Mesodermal cell (in vitro differentiated cells): ENCODE results near the gene PERP.
"Not testable (repeated sequence)": the region's sequence is repeated elsewhere in the genome, so short reads cannot be mapped to it uniquely, and the experiment has no call there.

ENCODE experiments used
- H3K27ac ChIP-seq: 2 replicates; pipeline ENCODE4 v1.7.0; 2013; ENCODE audit warnings: mild to moderate bottlenecking, low read depth, low read length, moderate library complexity; ENCODE audit not compliant: severe bottlenecking
- H3K36me3 ChIP-seq: 2 replicates; pipeline ENCODE4 v1.7.1; 2013; ENCODE audit warnings: mild to moderate bottlenecking, low read length, moderate library complexity; ENCODE audit not compliant: control insufficient read depth, insufficient read depth
- H3K4me1 ChIP-seq: one replicate; pipeline ENCODE4 v1.7.1; 2013; ENCODE audit warnings: mild to moderate bottlenecking, low read length; ENCODE audit not compliant: insufficient read depth, control insufficient read depth, poor library complexity, severe bottlenecking
- H3K4me3 ChIP-seq: 2 replicates; pipeline ENCODE4 v1.7.0; 2013; ENCODE audit warnings: low read length, control low read depth, mild to moderate bottlenecking; ENCODE audit not compliant: insufficient read depth, poor library complexity, severe bottlenecking; ENCODE audit errors: extremely low read depth
- H3K9me3 ChIP-seq: 2 replicates; pipeline ENCODE4 v1.7.1; 2013; ENCODE audit warnings: mild to moderate bottlenecking, low read length, moderate library complexity; ENCODE audit not compliant: control insufficient read depth
- WGBS, 2 experiments: methylation state at CpG; one replicate each; pipeline ENCODE4 v1.1.5; 2013; ENCODE audit warnings: missing lambda C conversion rate in 2 of 2; ENCODE audit not compliant: insufficient coverage in 2 of 2; 5-methylcytosine and 5-hydroxymethylcytosine counted together

PERP gene

DNA sequence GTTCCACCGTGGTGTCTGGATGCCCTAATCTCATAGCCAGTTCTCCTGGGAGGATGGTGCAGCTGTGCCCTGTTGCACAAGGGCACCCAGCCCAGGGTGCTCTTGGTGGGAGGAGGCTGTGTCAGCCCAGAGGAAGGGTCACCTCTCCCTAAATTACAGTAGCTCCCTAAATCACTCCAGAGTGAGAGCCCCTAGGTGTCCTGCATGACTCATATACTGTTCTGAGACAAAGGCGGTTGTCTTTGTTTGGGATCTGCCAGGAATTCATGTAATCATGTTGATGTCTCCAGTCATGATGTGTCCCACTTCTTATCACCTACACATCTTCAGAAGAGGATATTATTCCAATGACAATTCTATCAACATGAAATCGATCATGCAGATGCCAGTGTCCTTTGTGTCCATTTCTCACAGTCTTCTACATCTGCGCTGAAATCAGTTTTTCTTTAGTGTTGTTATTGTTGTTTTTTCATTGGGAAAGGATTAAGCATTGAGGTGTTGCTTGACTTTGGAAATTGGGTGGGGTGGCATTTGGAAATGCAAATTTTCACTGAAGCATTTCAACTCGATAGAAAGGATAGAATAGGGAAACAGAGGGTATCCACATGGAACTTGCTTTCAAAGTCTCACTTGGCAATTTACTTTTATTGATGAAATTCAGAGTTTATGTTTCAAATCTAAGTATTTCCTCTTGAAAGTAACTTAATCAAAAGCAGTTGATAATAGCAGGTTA is 19.5 kb downstream of the PERP start:
- Histone ChIP-seq H3K9me3 (no peaks in the 10 kb centered on the region), H3K4me3 (no peak overlapping the region), H3K4me1 (peaks cover 24% of the 10 kb centered on the region), H3K27ac (no peak overlapping the region), H3K36me3 (peaks cover 24% of the 10 kb centered on the region)
- WGBS, 2 experiments: 63 to 67% methylated on average over 1 of the region's 5 CpGs

DNA sequence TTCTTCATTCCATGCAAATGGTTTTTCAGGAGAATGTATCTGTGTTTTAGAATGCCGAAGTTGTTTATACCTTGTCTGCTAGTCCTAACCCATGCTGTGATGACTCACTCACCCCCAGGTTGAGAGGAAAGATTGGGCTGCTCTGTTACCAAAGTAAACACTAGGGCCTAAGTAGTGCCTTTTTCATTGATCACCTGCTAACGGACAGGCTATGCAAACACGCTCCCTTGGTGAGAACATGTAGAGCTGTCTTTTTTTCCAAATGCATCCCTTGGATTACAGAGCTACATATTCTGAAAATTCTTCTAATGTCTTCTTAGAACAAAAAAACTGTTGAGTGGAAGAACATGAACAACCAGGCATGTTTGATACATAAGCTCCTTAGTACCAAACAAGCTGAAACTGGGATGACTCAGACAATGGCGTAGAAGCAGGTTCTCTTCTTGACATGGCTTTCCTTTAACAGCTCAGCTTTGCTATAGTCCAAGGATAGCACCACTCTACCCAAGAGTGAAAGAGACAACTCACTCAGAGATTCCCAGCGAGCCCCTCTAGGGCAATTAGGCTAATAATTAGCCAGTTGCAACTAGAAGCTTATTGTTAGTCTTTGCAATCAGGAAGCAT is 20.5 kb downstream of the PERP start:
- no peaks in the 10 kb centered on the region for H3K9me3 ChIP-seq
- peak overlapping the region; percentile 65 for H3K27ac ChIP-seq
- H3K4me3 ChIP-seq: no peak overlapping the region
- 33 to 43% methylated on average over 3 to 4 of the region's 5 CpGs for WGBS, 2 experiments
- peaks cover 16% of the 10 kb centered on the region for H3K36me3 ChIP-seq
- peaks cover 24% of the 10 kb centered on the region for H3K4me1 ChIP-seq

DNA sequence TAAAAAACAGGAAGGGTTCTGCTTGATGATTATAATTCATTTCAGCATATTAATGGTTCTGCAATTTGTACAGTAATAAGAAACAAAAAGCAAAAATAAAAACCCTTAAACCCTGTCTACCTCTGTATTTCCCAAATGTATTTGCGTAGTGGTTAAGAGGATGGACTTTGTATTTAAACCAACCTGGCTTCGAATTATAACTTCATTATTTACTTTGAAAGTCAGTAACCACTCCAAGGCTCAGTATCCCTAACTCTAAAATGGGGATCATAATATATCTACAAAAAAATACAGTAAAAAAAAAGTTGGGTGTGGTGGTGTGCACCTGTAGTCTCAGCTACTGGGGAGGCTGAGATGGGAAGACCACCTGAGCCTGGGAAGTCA is 21.4 kb downstream of the PERP start:
- Histone ChIP-seq H3K9me3 (no peaks in the 10 kb centered on the region), H3K36me3 (peaks cover 11% of the 10 kb centered on the region), H3K4me3 (no peak overlapping the region), H3K27ac (no peak overlapping the region), H3K4me1 (peaks cover 24% of the 10 kb centered on the region)
- whole genome bisulfite sequencing, 2 experiments: no CpG with 5 or more reads among the region's 2 CpGs

DNA sequence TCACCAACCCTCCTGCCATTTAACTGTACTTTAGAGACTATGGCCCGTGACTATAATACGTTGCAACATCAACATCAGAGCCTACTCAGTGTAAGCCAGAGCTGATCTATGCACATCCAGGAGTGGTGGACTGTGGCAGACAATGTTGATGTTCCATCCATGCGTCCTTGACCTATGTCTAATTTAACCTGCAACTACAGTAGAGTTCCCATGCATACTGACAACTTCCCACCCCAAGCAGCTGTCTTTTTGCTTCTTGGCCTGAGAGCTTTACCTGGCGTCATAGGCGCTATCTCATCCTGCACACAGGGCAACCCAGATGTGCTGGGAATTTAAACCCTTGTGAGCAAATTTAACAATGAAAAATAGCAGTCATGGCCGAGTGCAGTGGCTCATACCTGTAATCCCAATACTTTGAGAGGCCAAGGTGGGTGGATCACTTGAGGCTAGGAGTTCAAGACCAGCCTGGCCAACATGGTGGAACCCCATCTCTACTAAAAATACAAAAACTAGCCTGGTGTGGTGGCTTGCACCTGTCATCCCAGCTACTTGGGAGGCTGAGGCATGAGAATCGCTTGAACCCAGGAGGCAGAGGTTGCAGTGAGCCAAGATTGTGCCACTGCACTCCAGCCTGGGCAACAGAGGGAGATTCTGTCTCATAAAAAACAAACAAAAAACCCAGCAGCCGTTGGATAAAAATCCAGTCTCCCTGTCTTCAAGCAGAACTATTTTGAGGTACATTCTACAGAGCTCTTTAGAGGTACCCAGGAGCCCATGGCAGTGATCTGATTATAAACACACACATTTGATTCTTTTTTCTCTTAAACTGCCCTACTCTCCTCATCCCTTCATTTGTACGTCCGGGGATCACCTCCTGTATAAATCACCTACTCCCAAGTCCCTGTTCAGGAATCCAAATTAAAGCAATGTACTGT is 22.0 kb downstream of the PERP start:
- H3K4me1 ChIP-seq: peaks cover 24% of the 10 kb centered on the region
- H3K9me3 ChIP-seq: no peaks in the 10 kb centered on the region
- H3K27ac ChIP-seq: no peak overlapping the region
- H3K4me3 ChIP-seq: no peak overlapping the region
- H3K36me3 ChIP-seq: peaks cover 8% of the 10 kb centered on the region
- 91 to 92% methylated on average over 6 to 10 of the region's 10 CpGs for WGBS, 2 experiments

DNA sequence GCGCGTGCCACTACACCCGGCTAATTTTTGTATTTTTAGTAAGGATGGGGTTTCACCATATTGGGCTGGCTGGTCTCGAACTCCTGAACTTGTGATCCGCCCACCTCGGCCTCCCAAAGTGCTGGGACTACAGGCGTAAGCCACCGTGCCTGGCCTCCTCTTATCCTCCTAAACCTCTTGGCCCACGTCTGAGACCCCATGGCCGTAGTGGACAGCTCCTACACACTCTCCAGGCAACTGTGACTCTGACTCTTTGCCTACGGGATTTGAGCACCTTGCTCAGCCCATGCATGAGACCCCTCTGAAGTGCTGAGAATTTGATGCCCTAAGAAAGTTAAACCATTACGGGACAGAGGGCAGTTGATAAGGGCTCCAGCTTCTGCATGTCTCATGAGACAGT is 25.0 kb downstream of the PERP start:
- Histone ChIP-seq H3K27ac (no peak overlapping the region), H3K9me3 (no peaks in the 10 kb centered on the region), H3K36me3 (no peaks in the 10 kb centered on the region), H3K4me1 (peaks cover 8% of the 10 kb centered on the region), H3K4me3 (no peak overlapping the region)
- WGBS, 2 experiments: 89 to 91% methylated on average over 8 to 9 of the region's 12 CpGs

DNA sequence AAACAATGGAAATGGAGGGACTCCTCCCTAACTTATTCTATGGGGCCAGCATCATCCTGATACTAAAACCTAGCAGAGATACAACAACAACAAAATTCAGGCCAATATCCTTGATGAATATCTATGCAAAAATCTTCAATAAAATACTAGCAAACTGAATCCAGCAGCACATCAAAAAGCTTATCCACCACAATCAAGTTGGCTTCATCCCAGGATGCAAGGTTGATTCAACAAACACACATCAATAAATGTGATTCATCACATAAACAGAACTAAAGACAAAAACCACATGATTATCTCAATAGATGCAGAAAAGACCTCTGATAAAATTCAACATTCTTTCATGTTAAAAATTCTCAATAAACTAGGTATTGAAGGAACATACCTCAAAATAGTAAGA is 27.7 kb downstream of the PERP start:
- not testable (repeated sequence) for H3K4me3 ChIP-seq, H3K9me3 ChIP-seq, H3K27ac ChIP-seq, H3K4me1 ChIP-seq, H3K36me3 ChIP-seq

DNA sequence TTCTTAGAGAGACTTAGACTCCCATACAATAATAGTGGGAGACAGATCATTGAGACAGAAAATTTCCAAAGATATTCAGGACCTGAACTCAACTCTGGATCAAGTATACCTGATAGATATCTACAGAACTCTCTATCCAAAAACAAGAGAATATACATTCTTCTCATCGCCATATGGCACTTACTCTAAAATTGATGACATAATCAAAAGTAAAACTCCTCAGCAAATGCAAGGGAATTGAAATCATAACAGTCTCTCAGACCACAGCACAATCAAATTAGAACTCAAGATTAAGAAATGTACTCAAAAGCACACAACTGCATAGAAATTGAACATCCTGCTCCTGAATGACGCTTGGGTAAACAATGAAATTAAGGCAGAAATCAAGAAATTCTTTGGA is 28.7 kb downstream of the PERP start:
- no peaks in the 10 kb centered on the region for H3K36me3 ChIP-seq
- H3K4me1 ChIP-seq: no peaks in the 10 kb centered on the region
- no peak overlapping the region for H3K27ac ChIP-seq
- WGBS, 2 experiments: 89 to 90% methylated on average over 1 to 2 of the region's 2 CpGs
- peaks cover 8% of the 10 kb centered on the region for H3K9me3 ChIP-seq
- H3K4me3 ChIP-seq: no peak overlapping the region

DNA sequence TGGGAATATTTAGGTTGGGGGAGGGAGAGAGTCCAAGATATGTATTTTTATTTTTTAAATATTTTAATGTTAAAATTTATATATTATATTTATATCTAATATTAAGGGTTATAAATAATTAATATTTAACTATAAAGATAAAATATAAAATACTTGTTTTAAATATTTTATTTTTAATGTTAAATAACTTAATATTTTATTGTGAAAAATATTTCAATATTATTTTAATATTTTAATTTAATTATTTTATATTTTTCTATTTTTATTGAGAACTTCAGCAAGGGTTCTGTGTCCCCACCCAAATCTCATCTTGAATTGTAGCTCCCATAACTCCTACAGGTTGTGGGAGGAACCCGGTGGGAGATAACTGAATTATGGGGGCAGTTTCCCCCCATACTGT is 34.0 kb downstream of the PERP start:
- H3K36me3 ChIP-seq: no peaks in the 10 kb centered on the region
- WGBS, 2 experiments: no CpG with 5 or more reads among the region's 1 CpG
- H3K27ac ChIP-seq: no peak overlapping the region
- H3K4me3 ChIP-seq: no peak overlapping the region
- peaks cover 8% of the 10 kb centered on the region for H3K9me3 ChIP-seq
- H3K4me1 ChIP-seq: no peaks in the 10 kb centered on the region

DNA sequence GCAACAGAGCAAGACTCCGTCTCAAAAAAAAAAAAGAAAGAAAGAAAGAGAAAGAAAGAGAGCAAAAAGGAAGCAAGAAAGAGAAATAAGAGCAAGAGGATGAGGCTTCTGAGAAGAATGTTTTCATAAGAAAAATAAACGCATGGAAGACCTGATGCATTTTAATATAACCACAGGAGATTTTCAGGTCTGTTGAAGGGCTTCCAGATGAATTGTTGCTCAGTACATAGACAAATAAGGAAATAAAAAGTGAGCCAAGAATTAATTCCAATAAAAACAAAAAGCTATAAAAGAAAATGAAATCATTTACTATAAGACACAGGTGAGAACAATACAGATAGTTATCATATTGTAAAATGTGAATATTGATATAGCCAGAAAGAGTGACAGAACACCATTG is 43.5 kb downstream of the PERP start:
- Histone ChIP-seq H3K36me3 (no peaks in the 10 kb centered on the region), H3K4me1 (no peaks in the 10 kb centered on the region), H3K27ac (no peak overlapping the region), H3K9me3 (no peaks in the 10 kb centered on the region), H3K4me3 (no peak overlapping the region)
- WGBS, 2 experiments: 90 to 100% methylated on average over 1 of the region's 2 CpGs

DNA sequence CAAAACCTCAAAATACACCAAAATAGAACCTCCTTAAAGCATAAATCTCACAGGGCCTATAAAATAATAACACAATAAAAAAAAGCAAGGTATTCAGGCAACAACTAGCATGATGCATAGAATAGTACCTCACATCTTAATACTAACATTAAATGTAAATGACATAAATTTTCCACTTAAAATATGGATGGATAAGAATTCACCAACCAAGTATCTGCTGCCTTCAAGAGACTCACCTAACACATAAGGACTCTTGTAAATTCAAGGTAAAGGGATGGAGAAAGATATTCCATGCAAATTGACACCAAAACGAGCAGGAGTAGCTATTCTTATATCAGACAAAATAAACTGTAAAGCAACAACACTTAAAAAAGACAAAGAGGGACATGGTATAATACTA is 52.2 kb downstream of the PERP start:
- no peak overlapping the region for H3K27ac ChIP-seq
- no CpG with 5 or more reads among the region's 1 CpG for WGBS, 2 experiments
- no peaks in the 10 kb centered on the region for H3K4me1 ChIP-seq
- no peaks in the 10 kb centered on the region for H3K9me3 ChIP-seq
- H3K36me3 ChIP-seq: no peaks in the 10 kb centered on the region
- no peak overlapping the region for H3K4me3 ChIP-seq
